Panc1 (cell line): ENCODE measurements around the gene NYAP1.
"Not testable (repeated sequence)": the region's sequence is repeated elsewhere in the genome, so short reads cannot be mapped to it uniquely, and the experiment has no call there.

ENCODE experiments used
- CTCF ChIP-seq: fragments of 450-650 bp; IDR thresholded peaks from 2 replicates; pipeline ENCODE4 v1.5.1; 2017; ENCODE audit warnings: mild to moderate bottlenecking
- POLR2AphosphoS5 ChIP-seq: IDR thresholded peaks from 2 replicates; pipeline ENCODE4 v1.6.1; 2012; ENCODE audit warnings: mild to moderate bottlenecking, low read depth, low read length, moderate library complexity
- SIN3A ChIP-seq: IDR thresholded peaks from 2 replicates; pipeline ENCODE4 v1.6.1; 2012; ENCODE audit warnings: low read depth, mild to moderate bottlenecking, low read length, moderate library complexity, borderline replicate concordance; ENCODE audit not compliant: insufficient read depth

DNA sequence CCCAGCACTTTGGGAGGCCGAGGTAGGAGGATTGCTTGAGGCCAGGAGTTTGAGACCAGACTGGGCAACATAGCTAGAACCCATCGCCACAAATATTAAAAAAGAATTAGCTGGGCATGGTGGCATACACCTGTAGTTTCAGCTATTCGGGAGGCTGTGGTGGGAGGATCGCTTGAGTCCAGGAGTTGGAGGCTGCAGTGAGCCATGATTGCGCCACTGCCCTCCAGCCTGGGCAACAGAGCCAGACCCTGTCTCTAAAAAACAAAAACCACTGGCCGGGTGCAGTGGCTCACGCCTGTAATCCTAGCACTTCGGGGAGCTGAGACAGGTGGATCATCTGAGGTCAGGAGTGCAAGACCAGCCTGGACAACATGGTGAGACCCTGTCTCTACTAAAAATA lies 29.9 kb upstream of the NYAP1 start:
- not testable (repeated sequence) for TF ChIP-seq CTCF, POLR2AphosphoS5, SIN3A
